HUES64 (cell line): ENCODE measurements around the gene C2orf42.
"Not testable (repeated sequence)": the region's sequence is repeated elsewhere in the genome, so short reads cannot be mapped to it uniquely, and the experiment has no call there.

ENCODE experiments used
- H3K27ac ChIP-seq: 2 replicates; pipeline ENCODE4 v1.7.0; 2013; ENCODE audit warnings: low read depth, low read length, inconsistent platforms
- H3K27me3 ChIP-seq: 2 replicates; pipeline ENCODE4 v1.6.1; 2013; ENCODE audit warnings: mild to moderate bottlenecking, low read length; ENCODE audit not compliant: insufficient read depth
- H3K36me3 ChIP-seq: 2 replicates; pipeline ENCODE4 v1.6.1; 2013; ENCODE audit warnings: mild to moderate bottlenecking, low read length; ENCODE audit not compliant: insufficient read depth
- H3K4me1 ChIP-seq: 2 replicates; pipeline ENCODE4 v1.6.1; 2013; ENCODE audit warnings: mild to moderate bottlenecking, low read length, moderate library complexity; ENCODE audit not compliant: insufficient read depth
- H3K4me3 ChIP-seq: 2 replicates; pipeline ENCODE4 v1.5.1; 2013; ENCODE audit warnings: mild to moderate bottlenecking, low read length, moderate library complexity
- H3K9ac ChIP-seq: 2 replicates; pipeline ENCODE4 v1.6.1; 2013; ENCODE audit warnings: mild to moderate bottlenecking, low read depth, low read length
- H3K9me3 ChIP-seq: 2 replicates; pipeline ENCODE4 v1.6.1; 2013; ENCODE audit warnings: low read depth, low read length; ENCODE audit not compliant: insufficient read depth
- WGBS: fragments of 150-250, 120-280 bp; methylation state at CpG from one replicate; pipeline ENCODE4 v1.1.7; 2013; ENCODE audit warnings: missing lambda C conversion rate; 5-methylcytosine and 5-hydroxymethylcytosine counted together

C2orf42 gene

GRCh38 chr2:70141902-70142589, 48.8 kb downstream of the C2orf42 start:
- WGBS, result 2% methylated on average over 72 of the region's 73 CpGs

GRCh38 chr2:70141212-70141901, 49.5 kb downstream of the C2orf42 start:
- WGBS, result 50% methylated on average over 14 of the region's 14 CpGs
- Histone ChIP-seq H3K9ac (peak overlapping the region; percentile 86), H3K4me1 (peaks cover 22% of the 10 kb centered on the region), H3K27ac (peak overlapping the region; percentile 94), H3K36me3 (no peaks in the 10 kb centered on the region), H3K9me3 (no peaks in the 10 kb centered on the region), H3K27me3 (no peaks in the 10 kb centered on the region), H3K4me3 (peak overlapping the region; percentile 56)

More at GRCh38 chr2:70141902-70142589, 48.8 kb downstream of the C2orf42 start:
- Histone ChIP-seq H3K4me1 (peaks cover 22% of the 10 kb centered on the region), H3K27me3 (no peaks in the 10 kb centered on the region), H3K9ac (peak overlapping the region; percentile 86), H3K27ac (peak overlapping the region; percentile 94), H3K9me3 (no peaks in the 10 kb centered on the region), H3K4me3 (peak overlapping the region; percentile 56), H3K36me3 (no peaks in the 10 kb centered on the region)

- 60% methylated on average over 3 of the region's 5 CpGs for whole genome bisulfite sequencing
- Histone ChIP-seq H3K27ac (peak overlapping the region; percentile 94; the same call in 1 of the 2 replicates), H3K4me3 (peak overlapping the region; percentile 13; the same call in 1 of the 2 replicates), H3K36me3 (no peaks in the 10 kb centered on the region), H3K9me3 (no peaks in the 10 kb centered on the region), H3K27me3 (no peaks in the 10 kb centered on the region), H3K4me1 (peaks cover 26% of the 10 kb centered on the region), H3K9ac (peak overlapping the region; percentile 14; the same call in 1 of the 2 replicates)
Observed at GRCh38 chr2:70140791-70141211, 50.0 kb downstream of the C2orf42 start.

GRCh38 chr2:70134323-70134983, 56.4 kb downstream of the C2orf42 start:
- not testable (repeated sequence) for H3K9ac ChIP-seq, H3K27me3 ChIP-seq, H3K27ac ChIP-seq, H3K4me3 ChIP-seq, H3K36me3 ChIP-seq, H3K9me3 ChIP-seq
- peaks cover 23% of the 10 kb centered on the region for H3K4me1 ChIP-seq
- 96% methylated on average over 10 of the region's 10 CpGs for WGBS

GRCh38 chr2:70133491-70134322, 57.1 kb downstream of the C2orf42 start:
- no peaks in the 10 kb centered on the region for H3K9me3 ChIP-seq
- no peaks in the 10 kb centered on the region for H3K27me3 ChIP-seq
- 94% methylated on average over 10 of the region's 10 CpGs for WGBS
- H3K9ac ChIP-seq, result no peak overlapping the region
- no peak overlapping the region for H3K4me3 ChIP-seq
- H3K27ac ChIP-seq, result no peak overlapping the region
- no peaks in the 10 kb centered on the region for H3K36me3 ChIP-seq
- H3K4me1 ChIP-seq, result peaks cover 23% of the 10 kb centered on the region

- Histone ChIP-seq H3K4me1 (peaks cover 26% of the 10 kb centered on the region), H3K27me3 (no peaks in the 10 kb centered on the region), H3K4me3 (no peak overlapping the region), H3K36me3 (no peaks in the 10 kb centered on the region), H3K9ac (no peak overlapping the region), H3K9me3 (no peaks in the 10 kb centered on the region), H3K27ac (no peak overlapping the region)
- 85% methylated on average over 1 of the region's 1 CpG for WGBS
Observed at GRCh38 chr2:70133127-70133452, 57.7 kb downstream of the C2orf42 start.

- H3K36me3 ChIP-seq, result no peaks in the 10 kb centered on the region
- peaks cover 32% of the 10 kb centered on the region for H3K4me1 ChIP-seq
- no peaks in the 10 kb centered on the region for H3K9me3 ChIP-seq
- WGBS, result 61% methylated on average over 8 of the region's 8 CpGs
- H3K4me3 ChIP-seq, result no peak overlapping the region
- H3K9ac ChIP-seq, result peak overlapping the region; percentile 54; the same call in 1 of the 2 replicates
- H3K27me3 ChIP-seq, result no peaks in the 10 kb centered on the region
- H3K27ac ChIP-seq, result peak overlapping the region; percentile 57
Observed at GRCh38 chr2:70132244-70133126, 58.3 kb downstream of the C2orf42 start.

- not testable (repeated sequence) for H3K36me3 ChIP-seq, H3K4me3 ChIP-seq, H3K9me3 ChIP-seq, H3K9ac ChIP-seq, H3K27ac ChIP-seq, H3K27me3 ChIP-seq
- peaks cover 35% of the 10 kb centered on the region for H3K4me1 ChIP-seq
- 89% methylated on average over 16 of the region's 17 CpGs for WGBS
Observed at GRCh38 chr2:70131344-70132143, 59.3 kb downstream of the C2orf42 start.

GRCh38 chr2:70128005-70128404, 62.8 kb downstream of the C2orf42 start:
- WGBS, result 69% methylated on average over 1 of the region's 1 CpG
- H3K4me1 ChIP-seq, result peaks cover 33% of the 10 kb centered on the region
- H3K36me3 ChIP-seq, result no peaks in the 10 kb centered on the region
- H3K27me3 ChIP-seq, result no peaks in the 10 kb centered on the region
- no peaks in the 10 kb centered on the region for H3K9me3 ChIP-seq
- H3K9ac ChIP-seq, result no peak overlapping the region
- peak overlapping the region; percentile 37; the same call in 1 of the 2 replicates for H3K27ac ChIP-seq
- no peak overlapping the region for H3K4me3 ChIP-seq
